Measurements from ENCODE around the gene WDR91. TPM values are rescaled to one million over a fixed set of nuclear protein-coding genes. Genes with fewer than 3 reads are reported as not detected.

Gene WDR91
- total RNA-seq, 1 donor from 2014 or later = 11.5 TPM

- Mint-ChIP-seq H3K9me3 (ENCODE audit: unreplicated experiment) (no peaks in the 10 kb centered on the region), H3K27me3 (ENCODE audit: unreplicated experiment) (no peaks in the 10 kb centered on the region), H3K4me1 (ENCODE audit: unreplicated experiment) (peaks cover 9% of the 10 kb centered on the region), H3K4me3 (ENCODE audit: unreplicated experiment) (no peak overlapping the region), H3K36me3 (ENCODE audit: low read depth, unreplicated experiment) (peaks cover 19% of the 10 kb centered on the region), H3K27ac (ENCODE audit: unreplicated experiment) (no peak overlapping the region)
- DNase-seq (ENCODE audit: low spot score) = no peak
- TF ChIP-seq CTCF (IDR thresholded peaks at IDR 0.05; ENCODE audit: unreplicated experiment) = no peak
Observed at GRCh38 chr7:135199439-135199838, 11.9 kb downstream of the WDR91 start.

GRCh38 chr7:135197906-135198655 lies 13.2 kb downstream of the WDR91 start:
- DNase-seq (ENCODE audit: low spot score) = no peak
- Mint-ChIP-seq H3K4me1 (ENCODE audit: unreplicated experiment) (no peaks in the 10 kb centered on the region), H3K27me3 (ENCODE audit: unreplicated experiment) (no peaks in the 10 kb centered on the region), H3K4me3 (ENCODE audit: unreplicated experiment) (peak overlapping the region; percentile 25), H3K27ac (ENCODE audit: unreplicated experiment) (no peak overlapping the region), H3K36me3 (ENCODE audit: low read depth, unreplicated experiment) (peaks cover 22% of the 10 kb centered on the region), H3K9me3 (ENCODE audit: unreplicated experiment) (no peaks in the 10 kb centered on the region)
- no peak for TF ChIP-seq CTCF (IDR thresholded peaks at IDR 0.05; ENCODE audit: unreplicated experiment)

GRCh38 chr7:135197343-135197742 lies 14.0 kb downstream of the WDR91 start:
- Mint-ChIP-seq H3K27ac (ENCODE audit: unreplicated experiment) (no peak overlapping the region), H3K9me3 (ENCODE audit: unreplicated experiment) (no peaks in the 10 kb centered on the region), H3K4me3 (ENCODE audit: unreplicated experiment) (no peak overlapping the region), H3K4me1 (ENCODE audit: unreplicated experiment) (no peaks in the 10 kb centered on the region), H3K36me3 (ENCODE audit: low read depth, unreplicated experiment) (peaks cover 28% of the 10 kb centered on the region), H3K27me3 (ENCODE audit: unreplicated experiment) (no peaks in the 10 kb centered on the region)
- TF ChIP-seq CTCF (IDR thresholded peaks at IDR 0.05; ENCODE audit: unreplicated experiment) = no peak
- no peak for DNase-seq (ENCODE audit: low spot score)

- no peaks in the 10 kb centered on the region for H3K9me3 Mint-ChIP-seq (ENCODE audit: unreplicated experiment)
- no peak overlapping the region for H3K4me3 Mint-ChIP-seq (ENCODE audit: unreplicated experiment)
- H3K27me3 Mint-ChIP-seq (ENCODE audit: unreplicated experiment) = no peaks in the 10 kb centered on the region
- peaks cover 32% of the 10 kb centered on the region for H3K36me3 Mint-ChIP-seq (ENCODE audit: low read depth, unreplicated experiment)
- no peak for TF ChIP-seq CTCF (IDR thresholded peaks at IDR 0.05; ENCODE audit: unreplicated experiment)
- DNase-seq (ENCODE audit: low spot score) = no peak
- H3K4me1 Mint-ChIP-seq (ENCODE audit: unreplicated experiment) = no peaks in the 10 kb centered on the region
- no peak overlapping the region for H3K27ac Mint-ChIP-seq (ENCODE audit: unreplicated experiment)
Observed at GRCh38 chr7:135195968-135196629, 15.2 kb downstream of the WDR91 start.

GRCh38 chr7:135195156-135195555 lies 16.2 kb downstream of the WDR91 start:
- Mint-ChIP-seq H3K36me3 (ENCODE audit: low read depth, unreplicated experiment) (peaks cover 32% of the 10 kb centered on the region), H3K9me3 (ENCODE audit: unreplicated experiment) (no peaks in the 10 kb centered on the region), H3K4me3 (ENCODE audit: unreplicated experiment) (peak overlapping the region; percentile 2), H3K4me1 (ENCODE audit: unreplicated experiment) (no peaks in the 10 kb centered on the region), H3K27me3 (ENCODE audit: unreplicated experiment) (no peaks in the 10 kb centered on the region), H3K27ac (ENCODE audit: unreplicated experiment) (no peak overlapping the region)
- DNase-seq (ENCODE audit: low spot score) = no peak
- TF ChIP-seq CTCF (IDR thresholded peaks at IDR 0.05; ENCODE audit: unreplicated experiment) = no peak

Measured in endothelial cell (in vitro differentiated cells).